OCI-LY3 (cell line): ENCODE data around the gene TCTN3.

Experiments
- H2AFZ ChIP-seq: fragments of 200-600, 300-600 bp; shearing (Covaris generic); 2 replicates; pipeline ENCODE4 v1.6.0; 2014; ENCODE audit warnings: antibody characterized with exemption, low read depth, low read length
- H3K27ac ChIP-seq: fragments of 200-600, 300-600 bp; sonication (generic); 2 replicates; pipeline ENCODE4 v1.5.1; 2014; ENCODE audit warnings: mild to moderate bottlenecking, low read length, moderate library complexity, mixed read lengths
- H3K27me3 ChIP-seq: fragments of 200-600, 300-600 bp; sonication (generic); 2 replicates; pipeline ENCODE4 v1.6.1; 2014; ENCODE audit warnings: low read depth, low read length, mixed read lengths
- H3K36me3 ChIP-seq: fragments of 200-600, 300-600 bp; sonication (generic); replicated peaks from 2 replicates; pipeline ENCODE3; 2014; ENCODE audit warnings: low read depth, low read length, mixed read lengths
- H3K4me1 ChIP-seq: fragments of 300-600, 200-600 bp; sonication (generic); 2 replicates; pipeline ENCODE4 v1.6.1; 2014; ENCODE audit warnings: low read length, mixed read lengths
- H3K4me2 ChIP-seq: fragments of 200-600, 300-600 bp; sonication (generic); 2 replicates; pipeline ENCODE4 v1.6.1; 2014; ENCODE audit warnings: low read length, mixed read lengths
- H3K4me3 ChIP-seq: fragments of 300-600, 200-600 bp; sonication (generic); 2 replicates; pipeline ENCODE4 v1.5.1; 2014; ENCODE audit warnings: antibody characterized with exemption, mild to moderate bottlenecking, low read length, moderate library complexity
- H3K79me2 ChIP-seq: fragments of 300-600, 200-600 bp; shearing (Covaris generic); 2 replicates; pipeline ENCODE4 v1.6.1; 2014; ENCODE audit warnings: mild to moderate bottlenecking, low read length, mixed read lengths
- H3K9ac ChIP-seq: fragments of 300-600, 200-600 bp; shearing (Covaris generic); 2 replicates; pipeline ENCODE4 v1.6.0; 2014; ENCODE audit warnings: mild to moderate bottlenecking, low read length, moderate library complexity
- H3K9me3 ChIP-seq: fragments of 200-600, 300-600 bp; shearing (Covaris generic); 2 replicates; pipeline ENCODE4 v1.6.1; 2014; ENCODE audit warnings: low read length, mixed read lengths; ENCODE audit not compliant: insufficient read depth
- H4K20me1 ChIP-seq: fragments of 200-600, 300-600 bp; sonication (generic); 2 replicates; pipeline ENCODE4 v1.6.1; 2016; ENCODE audit warnings: low read length, mixed read lengths; ENCODE audit not compliant: insufficient read depth
- EZH2phosphoT487 ChIP-seq: fragments of 200-600 bp; shearing (Covaris generic); IDR thresholded peaks from 2 replicates; pipeline ENCODE4 v1.6.1; 2018; ENCODE audit warnings: antibody characterized with exemption, mixed run types, low read depth
- TF ChIP-seq, protein P1 (sequence below): fragments of 200-600, 300-600 bp; sonication (generic); IDR thresholded peaks from 2 replicates; pipeline ENCODE4 v1.5.1; 2014; ENCODE audit warnings: antibody characterized with exemption, low read length, low read depth

The TCTN3 gene

DNA sequence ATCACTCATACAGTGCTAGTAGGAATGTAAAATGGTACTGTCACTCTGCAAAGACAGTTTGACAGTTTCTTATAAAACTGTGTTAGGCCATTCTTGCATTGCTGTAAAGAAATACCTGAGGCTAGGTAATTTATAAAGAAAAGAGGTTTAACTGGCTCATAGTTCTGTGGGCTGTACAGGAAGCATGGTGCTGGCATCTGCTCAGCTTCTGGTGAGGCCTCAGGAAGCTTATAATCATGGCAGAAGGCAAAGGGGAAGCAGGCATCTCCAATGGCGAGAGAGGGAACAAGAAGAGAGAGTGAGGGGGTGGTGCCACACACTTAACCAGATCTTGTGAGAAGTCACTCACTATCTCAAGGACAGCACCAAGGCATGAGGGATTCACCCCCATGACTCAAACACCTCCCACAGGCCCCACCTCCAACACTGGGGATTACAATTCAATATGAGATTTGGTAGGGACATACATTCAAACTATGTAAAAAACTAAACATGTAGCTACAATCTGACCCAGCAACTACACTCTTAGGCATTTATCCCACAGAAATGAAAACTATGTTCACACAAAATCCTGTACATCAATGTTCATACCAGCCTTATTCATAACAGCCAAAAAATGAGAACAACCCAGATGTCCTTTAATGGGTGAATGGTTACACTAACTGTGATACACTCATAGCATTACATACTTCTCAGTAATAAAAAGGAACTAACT lies 42.2 kb downstream of the TCTN3 start:
- Histone ChIP-seq H3K9ac (no peak overlapping the region), H3K27me3 (no peaks in the 10 kb centered on the region), H3K36me3 (peaks cover 36% of the 10 kb centered on the region), H3K4me1 (peaks cover 8% of the 10 kb centered on the region), H4K20me1 (no peaks in the 10 kb centered on the region), H3K9me3 (no peaks in the 10 kb centered on the region), H3K4me3 (no peak overlapping the region), H3K27ac (peak overlapping the region; percentile 23; the same call in 1 of the 2 replicates), H3K79me2 (peaks cover 57% of the 10 kb centered on the region), H2AFZ (no peak overlapping the region), H3K4me2 (no peak overlapping the region)
- TF ChIP-seq, protein P1, sequence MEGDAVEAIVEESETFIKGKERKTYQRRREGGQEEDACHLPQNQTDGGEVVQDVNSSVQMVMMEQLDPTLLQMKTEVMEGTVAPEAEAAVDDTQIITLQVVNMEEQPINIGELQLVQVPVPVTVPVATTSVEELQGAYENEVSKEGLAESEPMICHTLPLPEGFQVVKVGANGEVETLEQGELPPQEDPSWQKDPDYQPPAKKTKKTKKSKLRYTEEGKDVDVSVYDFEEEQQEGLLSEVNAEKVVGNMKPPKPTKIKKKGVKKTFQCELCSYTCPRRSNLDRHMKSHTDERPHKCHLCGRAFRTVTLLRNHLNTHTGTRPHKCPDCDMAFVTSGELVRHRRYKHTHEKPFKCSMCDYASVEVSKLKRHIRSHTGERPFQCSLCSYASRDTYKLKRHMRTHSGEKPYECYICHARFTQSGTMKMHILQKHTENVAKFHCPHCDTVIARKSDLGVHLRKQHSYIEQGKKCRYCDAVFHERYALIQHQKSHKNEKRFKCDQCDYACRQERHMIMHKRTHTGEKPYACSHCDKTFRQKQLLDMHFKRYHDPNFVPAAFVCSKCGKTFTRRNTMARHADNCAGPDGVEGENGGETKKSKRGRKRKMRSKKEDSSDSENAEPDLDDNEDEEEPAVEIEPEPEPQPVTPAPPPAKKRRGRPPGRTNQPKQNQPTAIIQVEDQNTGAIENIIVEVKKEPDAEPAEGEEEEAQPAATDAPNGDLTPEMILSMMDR, result no peak
- no peak for TF ChIP-seq EZH2phosphoT487

DNA sequence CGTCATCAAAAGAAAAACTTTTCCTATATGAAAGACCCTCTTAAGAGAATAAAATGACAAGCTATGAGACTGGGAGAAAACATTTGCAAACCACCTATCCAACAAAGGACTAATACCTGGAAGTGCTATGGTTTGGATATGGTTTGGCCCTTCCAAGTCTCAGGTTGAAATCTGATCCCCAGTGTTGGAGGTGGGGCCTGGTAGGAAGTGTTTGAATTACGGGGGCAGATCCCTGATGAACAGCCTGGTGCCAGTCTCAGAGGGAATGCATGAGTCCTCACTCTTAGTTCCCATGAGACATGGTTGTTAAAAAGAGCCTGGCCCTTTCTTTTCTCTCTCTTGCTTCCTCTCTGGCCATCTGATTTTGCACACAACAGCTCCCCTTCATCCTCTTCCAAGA lies 43.5 kb downstream of the TCTN3 start:
- Histone ChIP-seq H3K4me3 (no peak overlapping the region), H3K9ac (no peak overlapping the region), H3K4me2 (no peak overlapping the region), H2AFZ (no peak overlapping the region), H3K27ac (no peak overlapping the region), H3K27me3 (no peaks in the 10 kb centered on the region), H3K79me2 (peaks cover 44% of the 10 kb centered on the region), H4K20me1 (no peaks in the 10 kb centered on the region), H3K4me1 (peaks cover 5% of the 10 kb centered on the region), H3K36me3 (peaks cover 36% of the 10 kb centered on the region), H3K9me3 (no peaks in the 10 kb centered on the region)
- TF ChIP-seq, protein P1, result no peak
- TF ChIP-seq EZH2phosphoT487, result no peak

DNA sequence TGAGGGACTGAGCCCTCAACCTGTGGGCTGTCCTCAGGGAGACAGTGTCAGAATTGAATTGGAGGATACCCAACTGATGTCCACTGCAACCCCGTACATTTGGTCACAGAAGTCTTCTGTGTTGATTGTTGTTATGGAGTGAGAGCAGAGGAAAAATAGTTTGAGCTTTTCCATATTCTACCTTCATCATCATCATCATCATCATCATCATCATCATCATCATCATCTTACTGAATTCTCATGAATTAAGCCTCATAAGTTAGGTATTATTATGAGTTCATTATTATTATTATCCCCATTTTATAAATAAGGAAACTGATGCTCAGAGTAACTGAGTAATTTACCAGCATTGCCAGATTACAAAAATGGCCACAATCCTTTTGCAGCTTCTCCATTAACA lies 45.6 kb downstream of the TCTN3 start:
- Histone ChIP-seq H3K4me2 (no peak overlapping the region), H3K9me3 (no peaks in the 10 kb centered on the region), H4K20me1 (no peaks in the 10 kb centered on the region), H3K9ac (no peak overlapping the region), H3K36me3 (peaks cover 31% of the 10 kb centered on the region), H3K4me3 (no peak overlapping the region), H3K27me3 (no peaks in the 10 kb centered on the region), H3K79me2 (peaks cover 24% of the 10 kb centered on the region), H3K4me1 (peaks cover 3% of the 10 kb centered on the region; the same call in 1 of the 2 replicates), H2AFZ (no peak overlapping the region), H3K27ac (no peak overlapping the region)
- TF ChIP-seq, protein P1, result no peak
- no peak for TF ChIP-seq EZH2phosphoT487

DNA sequence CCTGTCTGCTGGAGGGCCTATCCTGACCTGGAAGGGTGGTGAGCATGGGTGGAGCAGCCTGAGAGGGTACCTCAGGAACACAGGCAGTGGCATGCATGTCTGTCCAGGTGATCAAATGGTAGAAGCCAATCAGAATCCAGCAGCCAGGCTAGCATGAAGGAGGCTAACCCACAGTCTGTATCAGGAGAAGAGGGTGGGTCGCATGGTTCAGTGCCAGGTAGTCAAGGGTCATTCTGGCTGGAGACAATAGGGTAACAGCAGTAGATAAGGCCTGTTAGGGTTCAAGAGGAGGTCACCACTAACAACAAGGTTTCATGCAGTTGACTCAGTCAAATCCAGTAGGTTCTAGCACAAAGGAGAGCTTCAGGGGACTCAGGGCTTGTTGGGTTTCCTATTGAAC lies 47.6 kb downstream of the TCTN3 start:
- Histone ChIP-seq H3K4me2 (no peak overlapping the region), H2AFZ (no peak overlapping the region), H3K79me2 (peaks cover 21% of the 10 kb centered on the region), H3K9me3 (no peaks in the 10 kb centered on the region), H3K4me3 (no peak overlapping the region), H3K27me3 (no peaks in the 10 kb centered on the region), H3K27ac (no peak overlapping the region), H3K4me1 (no peaks in the 10 kb centered on the region), H3K36me3 (peaks cover 23% of the 10 kb centered on the region), H3K9ac (no peak overlapping the region), H4K20me1 (no peaks in the 10 kb centered on the region)
- TF ChIP-seq, protein P1, result no peak
- no peak for TF ChIP-seq EZH2phosphoT487
